ENCODE data around the gene OR51B2. TPM values are rescaled to one million over a fixed set of nuclear protein-coding genes. Genes with fewer than 3 reads are reported as not detected.
A peak's percentile ranks its signal among the peaks of the same experiment; 100 is the strongest.
"Not testable (repeated sequence)": the region's sequence is repeated elsewhere in the genome, so short reads cannot be mapped to it uniquely, and the experiment has no call there.

The OR51B2 gene
- total RNA-seq, 1 experiment from 2014 or later, result 0.36 TPM

DNA sequence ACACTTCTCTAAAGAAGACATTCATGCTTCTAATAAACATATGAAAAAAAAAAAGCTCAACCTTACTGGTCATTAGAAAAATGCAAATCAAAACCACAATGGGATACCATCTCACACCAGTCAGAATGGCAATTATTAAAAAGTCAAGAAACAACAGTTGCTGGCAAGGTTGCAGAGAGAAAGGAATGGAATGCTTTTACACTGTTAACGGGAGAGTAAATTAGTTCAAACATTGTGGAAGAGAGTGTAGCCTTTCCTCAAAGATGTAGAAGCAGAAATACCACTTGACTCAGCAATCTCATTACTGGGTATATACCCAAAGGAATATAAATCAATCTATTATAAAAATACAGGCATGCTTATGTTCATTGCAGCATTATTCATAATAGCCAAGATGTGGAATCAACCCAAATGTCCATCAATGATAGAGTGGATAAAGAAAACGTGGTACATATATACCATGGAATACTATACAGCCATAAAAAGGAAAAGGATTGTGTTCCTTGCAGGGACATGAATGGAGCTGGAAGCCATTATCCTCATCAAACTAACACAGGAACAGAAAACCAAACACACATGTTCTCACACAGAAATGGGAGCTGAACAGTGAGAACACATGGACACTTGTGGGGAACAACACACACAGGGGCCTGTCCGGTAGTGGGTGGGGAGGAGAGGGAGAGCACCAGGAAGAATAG is 10.6 kb downstream of the OR51B2 start:
- not testable (repeated sequence) for DNase-seq (ENCODE audit: low read depth)

DNA sequence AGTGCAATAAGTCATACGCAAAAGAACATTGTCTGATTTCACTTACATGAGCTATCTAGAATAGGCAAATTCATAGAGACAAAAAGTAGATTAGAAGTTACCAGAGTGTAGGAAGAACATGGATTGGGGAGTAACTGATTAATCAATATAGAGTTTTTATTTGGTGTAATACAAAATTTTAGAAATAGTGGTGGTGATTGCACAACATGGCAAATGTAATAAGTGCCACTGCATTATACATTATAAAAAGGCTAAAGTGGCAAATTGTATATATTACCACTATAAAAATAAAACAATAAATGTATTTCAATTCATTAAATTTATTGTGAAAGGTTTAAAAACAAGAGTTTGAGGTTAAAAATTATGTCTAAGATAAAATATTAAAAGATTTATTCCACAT is 13.7 kb downstream of the OR51B2 start:
- no peak for DNase-seq (ENCODE audit: low read depth)

DNA sequence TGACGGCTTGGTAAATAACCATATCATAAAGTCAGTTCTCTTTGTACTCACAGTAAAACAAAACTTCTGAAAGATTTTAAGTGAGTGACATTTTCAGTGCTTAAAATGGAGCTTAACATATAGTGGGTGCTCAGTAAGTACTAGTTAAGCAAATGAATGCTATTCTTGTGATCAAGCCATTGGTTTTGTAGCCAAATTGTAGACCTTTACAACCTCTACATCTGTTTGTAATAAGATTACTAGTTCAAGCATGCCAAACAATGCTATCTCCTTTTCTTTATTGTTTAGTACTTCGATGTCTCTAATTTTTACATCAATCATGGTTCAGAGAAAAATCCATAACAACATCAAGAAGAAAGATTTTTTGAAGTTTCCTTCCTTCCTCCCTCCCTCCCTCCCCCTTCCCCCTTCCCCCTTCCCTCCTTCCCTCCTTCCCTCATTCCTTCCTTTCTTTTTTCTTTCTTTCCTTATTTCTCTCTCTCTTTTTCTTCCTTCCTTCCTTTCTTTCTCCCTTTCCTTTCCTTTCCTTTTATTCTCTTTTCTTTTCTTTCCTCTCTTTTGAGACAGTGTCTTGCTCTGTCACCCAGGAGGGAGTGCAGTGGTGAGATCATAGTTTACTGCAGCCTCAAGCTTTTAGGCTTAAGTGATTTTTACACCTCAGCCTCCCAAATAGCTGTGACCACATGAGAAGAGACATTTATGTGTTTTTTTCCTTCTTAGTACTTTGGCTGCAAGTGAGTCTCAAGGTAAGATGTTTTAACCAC is 16.7 kb downstream of the OR51B2 start:
- DNase-seq (ENCODE audit: low read depth), result no peak

GRCh38 chr11:5304046-5304445 is 20.1 kb downstream of the OR51B2 start:
- DNase-seq (ENCODE audit: low read depth), result no peak

GRCh38 chr11:5303626-5304025 is 20.5 kb downstream of the OR51B2 start:
- no peak for DNase-seq (ENCODE audit: low read depth)

DNA sequence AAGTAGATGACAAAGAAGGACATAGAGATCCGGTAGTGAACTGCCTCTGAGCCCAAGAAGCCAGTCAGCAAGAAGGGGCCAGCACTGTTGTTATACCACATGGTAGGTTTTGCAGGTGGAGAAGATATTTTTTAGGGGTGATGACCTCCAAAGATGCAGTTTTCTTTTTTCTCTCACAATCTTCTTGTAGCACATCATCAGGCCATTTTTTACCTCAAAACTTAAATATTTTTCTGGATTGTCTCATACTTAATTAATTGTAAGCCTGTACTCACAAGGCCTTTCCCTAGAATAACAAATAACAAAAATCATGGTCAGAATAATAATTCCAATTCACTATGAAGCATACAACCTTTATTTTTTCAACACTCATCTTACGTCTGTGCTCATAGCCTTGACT is 22.3 kb downstream of the OR51B2 start, which contains the start of gene OR51B4:
Gene OR51B4, minus strand, starts transcription at position 101 of the 400 bp plus-strand sequence. Its CDS starts 0 bp downstream, at position 101.
- DNase-seq (ENCODE audit: low read depth), result no peak

DNA sequence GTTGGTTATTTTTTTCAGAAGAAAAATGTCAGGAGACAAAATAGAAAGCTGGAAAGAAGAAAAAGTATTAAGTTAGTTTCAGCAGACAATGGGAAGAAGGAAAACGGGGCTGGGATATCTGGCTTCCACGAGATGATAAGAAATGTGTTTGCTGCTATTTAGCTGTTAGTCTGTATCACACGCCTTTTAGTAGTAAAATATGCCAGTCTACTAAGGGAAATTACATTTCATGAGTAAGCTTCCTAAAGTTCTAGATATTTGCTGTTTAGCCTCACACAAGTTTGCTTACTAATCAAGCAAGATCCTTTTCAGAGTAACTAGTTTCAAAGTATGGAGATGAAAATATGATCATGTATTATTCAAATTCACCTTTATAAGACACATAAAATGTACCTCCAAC is 23.8 kb downstream of the OR51B2 start:
- DNase-seq (ENCODE audit: low read depth), result no peak

DNA sequence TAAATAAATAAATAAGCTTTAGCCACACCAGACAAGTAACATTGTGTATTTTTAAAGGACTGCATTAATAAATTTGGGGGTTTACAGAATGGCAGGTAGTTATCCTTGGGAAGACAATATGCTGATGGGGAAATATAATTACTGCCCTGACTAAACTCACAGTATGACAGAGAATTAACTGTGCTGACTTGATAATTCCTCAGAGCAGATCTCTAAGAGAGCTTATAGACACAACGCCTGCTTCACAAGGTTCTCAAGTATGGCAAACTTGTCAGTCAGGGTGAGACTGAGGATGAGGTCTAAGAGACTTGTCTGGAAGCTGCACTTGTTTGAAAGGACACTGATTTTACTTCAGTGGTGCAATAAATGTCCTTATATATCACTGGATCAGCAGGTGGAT is 25.6 kb downstream of the OR51B2 start:
- DNase-seq (ENCODE audit: low read depth), result no peak

DNA sequence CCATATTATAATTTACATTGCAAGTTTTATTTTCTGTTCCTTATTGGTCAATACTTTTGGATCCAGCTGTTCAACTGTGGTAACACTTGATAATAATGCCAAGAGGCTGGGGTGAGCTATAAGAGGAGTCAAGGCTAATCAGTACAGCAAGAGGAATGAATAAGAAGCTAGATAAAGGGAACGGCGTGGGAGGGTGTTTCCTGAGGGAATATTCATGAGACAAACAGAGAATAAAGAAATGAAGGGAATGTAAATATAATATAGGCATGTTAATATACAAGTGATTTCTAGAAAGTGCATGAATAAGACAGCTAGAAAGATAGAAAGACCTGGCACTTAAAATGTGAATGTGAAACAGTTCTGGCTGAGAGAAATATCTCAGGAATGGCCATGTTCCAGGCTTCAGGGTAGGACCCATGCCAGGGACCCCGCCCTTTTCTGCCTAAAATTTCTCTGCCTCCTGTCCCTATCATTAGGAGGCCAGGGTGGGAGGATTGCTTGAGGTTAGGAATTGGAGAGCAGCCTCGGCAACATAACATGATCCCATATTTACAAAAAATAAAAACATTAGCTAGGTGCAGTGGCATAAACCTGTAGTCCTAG is 26.3 kb downstream of the OR51B2 start:
- DNase-seq (ENCODE audit: low read depth), result no peak

DNA sequence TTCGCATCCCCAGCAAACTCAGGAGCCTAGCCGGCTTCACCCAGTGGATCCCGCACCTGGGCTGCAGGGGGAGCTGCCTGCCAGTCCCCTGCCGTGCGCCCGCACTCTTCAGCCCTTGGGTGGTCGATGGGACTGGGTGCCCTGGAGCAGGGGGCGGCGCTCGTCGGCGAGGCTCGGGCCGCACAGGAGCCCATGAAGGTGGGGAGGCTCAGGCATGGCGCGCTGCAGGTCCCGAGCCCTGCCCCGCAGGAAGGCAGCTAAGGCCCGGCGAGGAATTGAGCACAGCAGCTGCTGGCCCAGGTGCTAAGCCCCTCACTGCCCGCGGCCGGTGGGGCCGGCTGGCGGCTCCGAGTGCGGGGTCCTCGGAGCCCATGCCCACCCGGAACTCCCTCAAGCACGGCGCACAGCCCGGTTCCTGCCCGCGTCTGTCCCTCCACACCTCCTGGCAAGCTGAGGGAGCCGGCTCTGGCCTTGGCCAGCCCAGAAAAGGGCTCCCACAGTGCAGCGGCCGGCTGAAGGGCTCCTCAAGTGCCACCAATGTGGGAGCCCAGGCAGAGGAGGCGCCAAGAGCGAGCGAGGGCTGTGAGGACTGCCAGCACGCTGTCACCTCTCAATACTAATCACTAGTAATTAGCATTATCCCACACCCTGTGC is 29.6 kb downstream of the OR51B2 start:
- not testable (repeated sequence) for DNase-seq (ENCODE audit: low read depth)

DNA sequence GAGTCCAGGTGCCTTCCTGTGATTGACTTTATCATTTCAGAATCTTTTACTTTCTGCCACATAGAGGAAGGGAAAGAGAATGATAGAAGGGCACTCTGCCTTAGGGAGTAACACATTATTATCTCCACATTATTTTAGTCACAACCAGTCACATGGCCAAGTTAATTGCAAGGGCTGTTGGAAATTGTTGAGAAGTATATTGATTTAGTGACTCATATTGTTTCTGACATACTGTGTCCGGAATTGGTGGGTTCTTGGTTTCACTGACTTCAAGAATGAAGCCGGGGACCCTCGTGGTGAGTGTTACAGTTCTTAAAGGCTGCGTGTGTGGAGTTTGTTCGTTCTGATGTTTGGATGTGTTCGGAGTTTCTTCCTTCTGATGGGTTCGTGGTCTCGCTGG is 31.1 kb downstream of the OR51B2 start:
- DNase-seq (ENCODE audit: low read depth), result peak; percentile 24

DNA sequence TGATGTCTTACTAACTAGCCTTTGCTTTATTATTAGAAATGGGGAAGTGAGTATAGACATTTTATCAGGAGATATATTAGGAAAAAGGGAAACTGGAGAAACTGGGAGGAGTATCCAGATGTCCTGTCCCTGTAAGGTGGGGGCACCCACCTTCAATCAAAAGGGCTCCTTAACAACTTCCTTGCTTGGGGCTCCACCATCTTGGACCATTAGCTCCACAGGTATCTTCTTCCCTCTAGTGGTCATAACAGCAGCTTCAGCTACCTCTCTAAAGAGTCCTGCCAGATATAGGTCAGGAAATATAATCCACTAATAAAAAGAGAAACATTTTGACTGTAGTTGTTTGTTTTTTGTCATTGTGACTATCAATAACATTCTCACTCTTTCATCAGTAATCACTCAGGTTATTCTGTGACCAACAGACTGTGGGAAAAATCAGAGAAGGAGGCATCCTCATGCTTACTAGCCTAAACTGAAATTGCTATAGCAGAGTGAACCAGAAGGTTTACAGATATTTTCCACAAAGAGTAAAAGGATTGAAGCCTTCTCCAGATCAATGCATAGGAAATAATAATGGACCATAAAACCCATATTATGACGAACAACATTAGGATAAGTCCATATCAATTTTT is 32.8 kb downstream of the OR51B2 start:
- peak; percentile 55 for DNase-seq (ENCODE audit: low read depth)

DNA sequence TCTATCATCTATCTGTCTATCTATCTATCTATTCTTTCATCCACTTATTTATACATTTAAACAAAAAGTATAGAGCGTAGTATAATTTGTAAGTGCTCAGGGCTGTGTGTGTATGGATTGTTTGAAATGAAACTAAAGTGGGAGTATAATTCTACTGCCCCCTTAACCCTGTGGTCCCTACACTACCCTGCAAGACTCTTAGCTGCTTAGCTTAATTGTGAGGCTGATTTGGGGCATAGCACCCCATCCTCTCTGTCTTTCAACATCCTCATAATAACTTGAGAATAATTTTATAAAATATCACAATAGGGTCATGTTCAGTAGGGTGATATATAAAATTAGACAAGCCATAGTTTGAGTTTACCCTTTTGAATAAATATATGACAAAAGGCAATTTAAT is 34.0 kb downstream of the OR51B2 start:
- no peak for DNase-seq (ENCODE audit: low read depth)

DNA sequence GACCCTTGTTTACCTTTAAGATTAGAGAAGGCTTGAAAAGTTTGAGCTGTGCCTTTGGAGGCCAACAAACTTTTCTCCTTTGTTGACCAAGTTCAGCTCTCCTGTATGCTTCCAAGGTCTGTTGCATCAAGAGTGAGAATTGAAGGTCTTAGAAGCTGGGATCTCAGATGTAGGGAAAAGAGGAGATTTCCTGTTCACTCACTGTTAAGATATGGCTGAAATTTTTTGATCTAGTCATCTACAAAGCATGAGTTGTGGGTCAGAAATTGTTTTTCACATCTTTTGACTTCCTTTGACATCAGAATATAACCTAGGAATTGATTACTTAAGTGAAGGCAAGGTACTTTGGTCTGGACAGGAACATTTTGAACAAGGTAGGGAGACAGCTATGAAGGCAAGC is 34.4 kb downstream of the OR51B2 start:
- DNase-seq (ENCODE audit: low read depth), result no peak

DNA sequence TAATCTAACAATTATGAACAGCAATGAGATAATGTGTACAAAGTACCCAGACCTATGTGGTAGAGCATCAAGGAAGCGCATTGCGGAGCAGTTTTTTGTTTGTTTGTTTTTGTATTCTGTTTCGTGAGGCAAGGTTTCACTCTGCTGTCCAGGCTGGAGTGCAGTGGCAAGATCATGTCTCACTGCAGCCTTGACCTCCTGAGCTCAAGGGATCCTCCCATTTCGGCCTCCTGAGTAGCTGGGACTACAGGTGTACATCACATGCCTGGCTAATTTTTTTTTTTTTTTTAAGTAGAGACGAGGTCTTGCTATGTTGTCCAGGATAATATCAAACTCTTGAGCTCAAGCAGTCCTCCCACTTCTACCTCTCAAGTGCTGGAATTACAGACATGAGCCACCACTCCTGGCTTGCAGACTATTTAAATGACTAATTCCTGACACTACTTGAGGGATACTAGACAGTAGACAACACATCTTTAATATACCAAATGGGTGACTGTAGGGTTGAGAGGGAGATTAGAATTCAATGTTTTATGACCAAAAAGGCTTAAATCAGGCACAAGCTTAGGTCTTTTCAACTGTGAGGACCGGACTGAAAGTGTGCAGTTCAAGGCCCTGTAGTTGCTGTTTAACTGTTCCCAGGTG is 35.1 kb downstream of the OR51B2 start:
- no peak for DNase-seq (ENCODE audit: low read depth)

DNA sequence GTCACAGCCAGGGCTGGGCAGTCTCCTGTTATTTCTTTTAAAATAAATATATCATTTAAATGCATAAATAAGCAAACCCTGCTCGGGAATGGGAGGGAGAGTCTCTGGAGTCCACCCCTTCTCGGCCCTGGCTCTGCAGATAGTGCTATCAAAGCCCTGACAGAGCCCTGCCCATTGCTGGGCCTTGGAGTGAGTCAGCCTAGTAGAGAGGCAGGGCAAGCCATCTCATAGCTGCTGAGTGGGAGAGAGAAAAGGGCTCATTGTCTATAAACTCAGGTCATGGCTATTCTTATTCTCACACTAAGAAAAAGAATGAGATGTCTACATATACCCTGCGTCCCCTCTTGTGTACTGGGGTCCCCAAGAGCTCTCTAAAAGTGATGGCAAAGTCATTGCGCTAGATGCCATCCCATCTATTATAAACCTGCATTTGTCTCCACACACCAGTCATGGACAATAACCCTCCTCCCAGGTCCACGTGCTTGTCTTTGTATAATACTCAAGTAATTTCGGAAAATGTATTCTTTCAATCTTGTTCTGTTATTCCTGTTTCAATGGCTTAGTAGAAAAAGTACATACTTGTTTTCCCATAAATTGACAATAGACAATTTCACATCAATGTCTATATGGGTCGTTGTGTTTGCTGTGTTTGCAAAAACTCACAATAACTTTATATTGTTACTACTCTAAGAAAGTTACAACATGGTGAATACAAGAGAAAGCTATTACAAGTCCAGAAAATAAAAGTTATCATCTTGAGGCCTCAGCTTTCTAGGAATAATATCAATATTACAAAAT is 35.8 kb downstream of the OR51B2 start:
- DNase-seq (ENCODE audit: low read depth), result peak; percentile 45

DNA sequence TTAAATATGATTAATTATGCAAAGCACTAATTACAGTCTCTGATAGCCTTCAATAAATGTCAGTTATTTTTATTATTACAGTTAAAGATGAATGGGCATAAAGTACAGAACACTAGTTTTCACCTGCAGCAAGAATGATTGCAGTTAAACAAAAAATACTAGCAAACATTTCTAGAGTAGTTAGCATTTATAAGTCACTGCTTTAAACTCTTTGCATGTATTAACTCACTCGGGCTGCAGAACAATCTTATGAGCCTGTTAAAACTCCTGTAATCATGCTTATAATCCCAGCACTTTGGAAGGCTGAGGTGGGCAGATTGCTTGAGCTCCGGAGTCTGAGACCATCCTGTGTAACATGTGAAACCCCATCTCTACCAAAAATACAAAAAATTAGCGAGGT is 37.2 kb downstream of the OR51B2 start:
- no peak for DNase-seq (ENCODE audit: low read depth)

GRCh38 chr11:5286351-5286750 is 37.7 kb downstream of the OR51B2 start:
- DNase-seq (ENCODE audit: low read depth), result no peak

DNA sequence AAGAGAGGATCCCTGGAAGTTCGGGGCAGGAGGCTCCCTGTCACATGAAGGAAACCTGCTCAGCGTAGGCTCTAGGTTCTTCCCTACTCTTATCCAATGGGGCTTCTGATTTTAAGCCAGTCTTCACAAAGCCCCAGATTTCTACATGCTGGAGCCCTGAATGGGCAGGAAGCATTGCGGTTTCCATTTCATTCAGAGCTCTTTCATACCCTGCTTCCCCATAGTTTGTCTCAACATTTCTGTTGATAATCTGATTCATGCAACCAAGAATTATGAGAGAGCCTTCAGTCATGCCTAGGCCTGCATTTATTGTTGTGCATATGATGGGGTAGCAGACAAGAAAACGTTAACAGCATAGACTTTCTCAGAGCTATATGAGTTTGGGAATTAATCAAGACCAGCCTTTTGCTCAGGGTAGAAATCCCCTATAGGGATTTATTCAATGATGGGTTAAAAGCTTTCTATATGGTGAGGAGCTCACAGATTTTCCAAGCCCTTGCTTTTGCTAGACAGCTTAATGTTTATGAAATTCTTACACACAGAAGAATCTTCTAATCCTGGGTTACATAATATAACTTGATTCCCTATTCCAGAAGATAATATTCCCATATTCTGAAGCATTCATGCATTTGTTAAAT is 38.3 kb downstream of the OR51B2 start:
- peak; percentile 25 for DNase-seq (ENCODE audit: low read depth)

DNA sequence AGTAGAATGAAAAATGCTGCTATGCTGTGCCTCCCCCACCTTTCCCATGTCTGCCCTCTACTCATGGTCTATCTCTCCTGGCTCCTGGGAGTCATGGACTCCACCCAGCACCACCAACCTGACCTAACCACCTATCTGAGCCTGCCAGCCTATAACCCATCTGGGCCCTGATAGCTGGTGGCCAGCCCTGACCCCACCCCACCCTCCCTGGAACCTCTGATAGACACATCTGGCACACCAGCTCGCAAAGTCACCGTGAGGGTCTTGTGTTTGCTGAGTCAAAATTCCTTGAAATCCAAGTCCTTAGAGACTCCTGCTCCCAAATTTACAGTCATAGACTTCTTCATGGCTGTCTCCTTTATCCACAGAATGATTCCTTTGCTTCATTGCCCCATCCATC is 39.5 kb downstream of the OR51B2 start:
- DNase-seq (ENCODE audit: low read depth), result no peak

Measured in RPMI7951 (cell line).